Spleen (tissue), 13 donors: ENCODE measurements around the gene CRB2. TPM values are rescaled to one million over a fixed set of nuclear protein-coding genes. Genes with fewer than 3 reads are reported as not detected.
A peak's percentile ranks its signal among the peaks of the same experiment; 100 is the strongest.

Experiments
- DNase-seq: peaks from one replicate; pipeline ENCODE4 v3.0.0-alpha.2; 2020
- H3K27ac ChIP-seq, 8 donors: fragments of 200-600 bp; sonication (generic) in 7 of 8; 1 replicate in 4 of 8; 2 replicates in 4 of 8; pipeline versions ENCODE4 v1.5.0 to v1.8.0; 2016 to 2021; ENCODE audit warnings: inconsistent platforms in 4 of 8, mild to moderate bottlenecking in 4 of 8, moderate library complexity in 1 of 8
- H3K27me3 ChIP-seq, 7 donors: fragments of 200-600 bp; sonication (generic) in 6 of 7; replicated peaks in 1 of 7; 1 replicate in 4 of 7; 2 replicates in 3 of 7; pipeline versions ENCODE4 v1.5.0 to v1.8.0; 2016 to 2021; ENCODE audit warnings: inconsistent platforms in 3 of 7, mild to moderate bottlenecking in 1 of 7
- H3K36me3 ChIP-seq, 6 donors: fragments of 200-600 bp; sonication (generic) in 5 of 6; 1 replicate in 4 of 6; 2 replicates in 2 of 6; pipeline versions ENCODE4 v1.5.0 to v1.8.0; 2016 to 2021; ENCODE audit warnings: inconsistent platforms in 2 of 6
- H3K4me1 ChIP-seq, 6 donors: fragments of 200-600 bp; sonication (generic) in 5 of 6; 1 replicate in 3 of 6; 2 replicates in 3 of 6; pipeline versions ENCODE4 v1.5.0 to v1.8.0; 2016 to 2021; ENCODE audit warnings: inconsistent platforms in 3 of 6
- H3K4me3 ChIP-seq, 8 donors: fragments of 200-600 bp; sonication (generic) in 7 of 8; 1 replicate in 4 of 8; 2 replicates in 4 of 8; pipeline versions ENCODE4 v1.5.0 to v1.8.0; 2016 to 2021; ENCODE audit warnings: inconsistent platforms in 4 of 8, mild to moderate bottlenecking in 4 of 8, moderate library complexity in 2 of 8
- H3K9me3 ChIP-seq, 8 donors: fragments of 200-600 bp; sonication (generic) in 7 of 8; 1 replicate in 4 of 8; 2 replicates in 4 of 8; pipeline versions ENCODE4 v1.5.0 to v1.8.0; 2016 to 2021; ENCODE audit warnings: inconsistent platforms in 4 of 8
- POLR2A ChIP-seq, 3 donors: fragments of 450-650 bp; IDR thresholded peaks; one replicate each; pipeline ENCODE4 v1.5.1; 2017; ENCODE audit warnings: antibody characterized with exemption in 3 of 3, mild to moderate bottlenecking in 1 of 3
- POLR2AphosphoS5 ChIP-seq, 3 donors: sonication (generic); formaldehyde crosslinking; IDR thresholded peaks; one replicate each; pipeline ENCODE4 v1.5.1; 2017; ENCODE audit warnings: antibody characterized with exemption in 3 of 3
- WGBS, 5 donors: extraction: QIAGEN DNeasy Blood & Tissue Kit in 3 of 5; methylation state at CpG; one replicate each; pipeline versions ENCODE4 v1.1.5 to v1.1.7; 2013 to 2018; 5-methylcytosine and 5-hydroxymethylcytosine counted together
- intact Hi-C: fragments of 100-400 bp; cut with DNase I; formaldehyde crosslinking; loops from one replicate; pipeline ENCODE4 v1.15.0; 2023; ENCODE audit warnings: low total_unique reads
- long read RNA-seq, 2 donors: transcript quantifications; one replicate each; lab custom pipeline, GENCODE V29; 2026
- polyA plus RNA-seq, 3 donors: library from polyadenylated mRNA; stranded (reverse); fragments of 200-250 nt; gene quantifications; one replicate each; pipeline ENCODE4 v1.2.1, GENCODE V29; 2013
- total RNA-seq, 7 donors: library from RNA; depleted of rRNA in 3 of 7; stranded (reverse); fragments of >200 nt in 3 of 7; fragmentation: NEBNext Ultra II Directional in 4 of 7; extraction: Animal tissue kit (Norgen Biotek cat#: 25700) in 4 of 7; gene quantifications; one replicate each; pipeline versions ENCODE4 v1.1.0 to v1.2.1, GENCODE V29; 2016 to 2021
- TF ChIP-seq, protein P1 (sequence below), 11 experiments: fragments of 200-600 bp in 7 of 11; fragments of 450-650 bp in 4 of 11; sonication (generic) in 4 of 11; IDR thresholded peaks in 8 of 11; conservative IDR thresholded peaks in 3 of 11; 1 replicate in 7 of 11; 2 replicates in 4 of 11; pipeline versions ENCODE4 v1.4.0 to v1.8.0; 2016 to 2021; ENCODE audit warnings: antibody characterized with exemption in 11 of 11, inconsistent platforms in 4 of 11, mild to moderate bottlenecking in 1 of 11
- donor health status: healthy with polysubstance abuse.
- donor health status: DM: no; HTN: no; CAD: no; lungs with moderate emphysema.
- donor health status: DM: no; HTN: no; CAD: no.
- donor health status: Bipolar disorder and iron deficiency.
- donor health status: healthy.
- donor health status: DM: no; HTN: no; CAD: no.
- donor health status: DM: yes; HTN: yes; CAD: no.

CRB2 gene
- total RNA-seq, result 1 to 10 TPM in 6 of 7 donors, under 1 TPM in 1; 0.34 to 3.0 (median 2.2) TPM
- polyA plus RNA-seq, result 1 to 10 TPM in 1 of 3 donors, under 1 TPM in 2; 0.42 to 1.2 (median 0.52) TPM
- long read RNA-seq, donor 1, result 0 reads
- long read RNA-seq, donor 2, result 0 reads

DNA sequence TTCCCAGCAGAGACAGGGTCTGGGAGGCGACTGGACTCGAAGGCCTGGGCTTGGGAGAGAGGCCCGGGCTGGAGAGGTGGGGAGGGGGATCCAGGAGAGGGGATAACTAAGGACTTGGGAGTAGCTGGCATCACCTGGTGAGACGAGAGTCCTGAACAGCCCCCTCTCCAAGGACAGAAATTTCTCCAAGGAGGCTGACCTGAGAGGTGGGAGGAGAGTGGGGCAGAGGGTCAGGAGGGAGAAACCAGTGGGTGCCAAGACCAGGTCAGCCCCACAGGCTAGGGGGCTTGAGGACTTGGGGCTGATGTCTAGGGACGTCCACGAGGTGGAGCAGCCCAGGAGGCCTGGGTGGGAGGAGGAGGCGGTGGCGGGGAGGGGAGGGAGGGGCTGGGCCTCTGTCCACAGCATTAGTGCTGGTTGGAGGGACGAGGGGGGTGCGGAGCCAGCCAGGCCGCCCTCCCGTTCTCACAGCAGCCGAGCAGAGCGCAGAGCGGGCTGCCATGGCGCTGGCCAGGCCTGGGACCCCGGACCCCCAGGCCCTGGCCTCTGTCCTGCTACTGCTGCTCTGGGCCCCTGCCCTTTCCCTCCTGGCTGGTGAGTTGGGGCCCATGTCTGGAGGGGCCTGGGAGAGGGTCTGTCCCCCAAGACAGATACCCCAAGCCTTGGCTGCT, at the start of gene CRB2:
TSS of gene CRB2 (plus strand) at position 437 of the 671 bp plus-strand sequence. CDS start at position 501, 64 bp downstream.
- TF ChIP-seq POLR2A (IDR thresholded peaks at IDR 0.05) (no peak), POLR2AphosphoS5 (IDR thresholded peaks at IDR 0.05) (no peak)
- TF ChIP-seq, protein P1, sequence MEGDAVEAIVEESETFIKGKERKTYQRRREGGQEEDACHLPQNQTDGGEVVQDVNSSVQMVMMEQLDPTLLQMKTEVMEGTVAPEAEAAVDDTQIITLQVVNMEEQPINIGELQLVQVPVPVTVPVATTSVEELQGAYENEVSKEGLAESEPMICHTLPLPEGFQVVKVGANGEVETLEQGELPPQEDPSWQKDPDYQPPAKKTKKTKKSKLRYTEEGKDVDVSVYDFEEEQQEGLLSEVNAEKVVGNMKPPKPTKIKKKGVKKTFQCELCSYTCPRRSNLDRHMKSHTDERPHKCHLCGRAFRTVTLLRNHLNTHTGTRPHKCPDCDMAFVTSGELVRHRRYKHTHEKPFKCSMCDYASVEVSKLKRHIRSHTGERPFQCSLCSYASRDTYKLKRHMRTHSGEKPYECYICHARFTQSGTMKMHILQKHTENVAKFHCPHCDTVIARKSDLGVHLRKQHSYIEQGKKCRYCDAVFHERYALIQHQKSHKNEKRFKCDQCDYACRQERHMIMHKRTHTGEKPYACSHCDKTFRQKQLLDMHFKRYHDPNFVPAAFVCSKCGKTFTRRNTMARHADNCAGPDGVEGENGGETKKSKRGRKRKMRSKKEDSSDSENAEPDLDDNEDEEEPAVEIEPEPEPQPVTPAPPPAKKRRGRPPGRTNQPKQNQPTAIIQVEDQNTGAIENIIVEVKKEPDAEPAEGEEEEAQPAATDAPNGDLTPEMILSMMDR (IDR thresholded peaks at IDR 0.05 in 8 of 11, conservative IDR thresholded peaks at IDR 0.05 in 3 of 11), result no peak
- no peak for DNase-seq
- Histone ChIP-seq H3K4me3 (peak within 1 kb of the TSS in 2 of 8 donors; percentile 9 to 10), H3K9me3 (no peaks in the 10 kb centered on the region), H3K27me3 (peaks cover 0 to 30% (median 0%) of the 10 kb centered on the region in 7 donors), H3K27ac (no peak within 1 kb of the TSS), H3K4me1 (peaks cover 4 to 39% (median 18%) of the 10 kb centered on the region in 6 donors), H3K36me3 (no peaks in the 10 kb centered on the region)
- 51 to 76% (median 73%) methylated on average over 10 to 17 of the region's 17 CpGs for WGBS, 5 donors
- intact Hi-C loops, result no loop called here

DNA sequence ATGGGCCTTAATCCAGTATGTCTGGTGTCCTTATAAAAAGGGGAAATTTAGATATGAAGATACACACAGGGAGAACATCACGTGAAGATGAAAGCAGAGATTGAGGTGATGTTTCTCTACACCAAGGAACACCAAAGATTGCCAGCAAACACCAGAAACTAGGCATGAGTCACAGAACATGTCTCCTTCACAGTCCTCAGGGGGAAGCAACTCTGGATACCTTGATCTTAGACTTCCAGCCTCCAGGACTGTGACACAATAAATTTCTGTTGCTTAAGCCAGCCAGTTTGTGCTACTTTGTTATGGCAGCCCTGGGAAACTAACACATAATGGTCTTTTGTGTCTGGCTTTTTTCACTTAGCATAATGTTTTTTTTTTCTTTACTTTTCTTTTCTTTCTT, 46.4 kb upstream of the CRB2 start:
- no peak overlapping the region for H3K27ac ChIP-seq
- intact Hi-C loops, result no loop called here
- DNase-seq, result no peak
- H3K36me3 ChIP-seq, result no peaks in the 10 kb centered on the region
- peaks cover 0 to 13% (median 5%) of the 10 kb centered on the region in 6 donors for H3K4me1 ChIP-seq
- TF ChIP-seq POLR2A (IDR thresholded peaks at IDR 0.05), result no peak
- TF ChIP-seq, protein P1 (IDR thresholded peaks at IDR 0.05 in 8 of 11, conservative IDR thresholded peaks at IDR 0.05 in 3 of 11), result no peak
- TF ChIP-seq POLR2AphosphoS5 (IDR thresholded peaks at IDR 0.05), result no peak
- no peaks in the 10 kb centered on the region for H3K27me3 ChIP-seq
- no peak overlapping the region for H3K4me3 ChIP-seq
- WGBS, 5 donors, result 84 to 100% (median 89%) methylated on average over 1 of the region's 1 CpG
- H3K9me3 ChIP-seq, result no peaks in the 10 kb centered on the region

DNA sequence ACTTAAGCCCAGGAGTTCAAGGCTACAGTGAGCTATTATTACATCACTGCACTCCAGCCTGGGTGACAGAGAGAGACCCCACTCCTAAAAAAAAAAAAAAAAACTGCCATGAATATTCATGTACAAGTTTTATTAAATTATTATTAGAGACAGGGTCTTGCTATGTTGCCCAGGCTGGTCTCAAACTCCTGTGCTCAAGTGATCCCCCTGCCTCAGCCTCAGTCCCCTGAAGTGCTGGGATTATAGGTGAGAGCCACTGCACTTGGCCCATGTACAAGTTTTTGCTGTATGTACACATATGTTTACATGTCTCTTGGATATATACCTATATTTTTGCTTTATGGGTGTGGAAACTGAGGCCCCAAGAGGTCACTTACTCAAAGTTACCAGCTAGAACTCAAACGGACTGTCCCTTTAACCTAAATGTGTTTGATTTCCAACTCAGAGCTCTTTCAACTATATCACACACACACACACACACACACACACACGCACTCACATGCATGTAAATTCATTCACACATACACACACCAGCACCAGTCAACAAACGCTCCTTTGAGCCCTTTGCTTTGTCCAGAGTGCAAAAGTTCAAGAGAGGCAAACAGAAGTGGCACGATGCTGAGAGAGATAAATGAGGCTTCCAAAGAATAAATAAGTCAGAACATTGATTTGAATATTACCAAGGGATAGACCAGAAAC, 45.3 kb upstream of the CRB2 start:
- WGBS, 5 donors, result 74 to 83% (median 81%) methylated on average over 4 of the region's 4 CpGs
- Histone ChIP-seq H3K9me3 (no peaks in the 10 kb centered on the region), H3K36me3 (no peaks in the 10 kb centered on the region), H3K4me1 (peaks cover 0 to 4% (median 0%) of the 10 kb centered on the region in 6 donors), H3K27me3 (no peaks in the 10 kb centered on the region), H3K4me3 (no peak overlapping the region), H3K27ac (no peak overlapping the region)
- TF ChIP-seq POLR2A (IDR thresholded peaks at IDR 0.05), result no peak
- TF ChIP-seq, protein P1 (IDR thresholded peaks at IDR 0.05 in 8 of 11, conservative IDR thresholded peaks at IDR 0.05 in 3 of 11), result no peak
- no peak for TF ChIP-seq POLR2AphosphoS5 (IDR thresholded peaks at IDR 0.05)
- intact Hi-C loops, result no loop called here
- DNase-seq, result no peak

DNA sequence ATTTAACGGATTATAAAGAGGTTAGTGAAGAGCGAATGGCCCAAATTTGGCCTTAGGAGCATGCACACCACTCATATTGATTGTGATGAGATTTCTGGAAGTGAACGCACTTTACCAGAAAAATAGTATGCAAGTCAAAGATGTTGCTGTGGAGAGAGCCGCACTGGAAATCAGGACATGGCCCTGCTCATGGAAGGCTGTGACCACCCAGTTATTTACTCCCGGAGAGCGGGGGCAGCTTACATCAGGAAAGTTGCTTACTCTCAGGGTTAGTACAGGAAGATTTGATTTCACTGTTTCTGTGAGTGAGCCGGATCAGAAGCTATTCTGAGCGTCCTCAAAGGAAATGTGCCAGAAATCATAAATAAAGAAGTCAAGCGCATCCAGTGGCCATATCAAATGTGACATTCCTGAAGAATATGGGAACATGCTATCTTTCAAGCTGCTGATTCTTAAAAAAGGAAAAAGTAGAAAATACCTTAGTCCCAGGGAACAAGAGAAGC, 44.7 kb upstream of the CRB2 start:
- no peak for DNase-seq
- H3K4me3 ChIP-seq, result no peak overlapping the region
- 67 to 76% (median 75%) methylated on average over 9 of the region's 9 CpGs for WGBS, 5 donors
- intact Hi-C loops, result no loop called here
- H3K36me3 ChIP-seq, result no peaks in the 10 kb centered on the region
- no peak overlapping the region for H3K27ac ChIP-seq
- no peaks in the 10 kb centered on the region for H3K9me3 ChIP-seq
- peaks cover 0 to 8% (median 0%) of the 10 kb centered on the region in 6 donors for H3K4me1 ChIP-seq
- no peaks in the 10 kb centered on the region for H3K27me3 ChIP-seq
- TF ChIP-seq POLR2A (IDR thresholded peaks at IDR 0.05) (no peak), POLR2AphosphoS5 (IDR thresholded peaks at IDR 0.05) (no peak)
- TF ChIP-seq, protein P1 (IDR thresholded peaks at IDR 0.05 in 8 of 11, conservative IDR thresholded peaks at IDR 0.05 in 3 of 11), result no peak
